Cardiac muscle cell (in vitro differentiated cells and primary cell): Measurements from ENCODE around the gene SPG21. TPM values are rescaled to one million over a fixed set of nuclear protein-coding genes. Genes with fewer than 3 reads are reported as not detected.

Experiments used
- DNase-seq, 2 donors: peaks; one replicate each; pipeline versions ENCODE4 v3.0.0 to v3.0.0-alpha.2; 2010 to 2017; ENCODE audit warnings: low read depth in 1 of 2, low spot score in 1 of 2
- H3K27ac ChIP-seq: fragments of 200-600 bp; sonication (generic); 2 replicates; pipeline ENCODE4 v1.5.1; 2016
- H3K27me3 ChIP-seq: fragments of 200-600 bp; sonication (generic); 2 replicates; pipeline ENCODE4 v1.6.0; 2016; ENCODE audit warnings: control low read depth
- H3K36me3 ChIP-seq: fragments of 200-600 bp; sonication (generic); 2 replicates; pipeline ENCODE4 v1.5.1; 2016; ENCODE audit warnings: control low read depth
- H3K4me1 ChIP-seq: fragments of 200-600 bp; sonication (generic); 2 replicates; pipeline ENCODE4 v1.8.1; 2017; ENCODE audit warnings: low read depth, mild to moderate bottlenecking, mixed run types
- H3K4me3 ChIP-seq: fragments of 200-600 bp; sonication (generic); 2 replicates; pipeline ENCODE4 v1.5.1; 2016; ENCODE audit warnings: mild to moderate bottlenecking
- H3K9me3 ChIP-seq: fragments of 200-600 bp; sonication (generic); 2 replicates; pipeline ENCODE4 v1.5.1; 2017; ENCODE audit warnings: low read depth, mild to moderate bottlenecking, control low read depth
- CTCF ChIP-seq: IDR thresholded peaks from 2 replicates; pipeline ENCODE4 v1.5.1; 2012; ENCODE audit warnings: low read depth, mild to moderate bottlenecking, low read length
- polyA plus RNA-seq: library from polyadenylated mRNA; unstranded; fragments of >200 nt; fragmentation: Nextera tagmentation; extraction: Ambion mirVana; gene quantifications from 2 replicates; pipeline ENCODE4 v1.2.1, GENCODE V29; 2016
- total RNA-seq: library from RNA; depleted of rRNA; stranded (reverse); fragments of >200 nt; gene quantifications from 2 replicates; pipeline ENCODE4 v1.2.3, GENCODE V29; 2016

The SPG21 gene
- total and polyA plus RNA-seq, 2 experiments from 2014 or later, result 84.3 to 136 TPM

DNA sequence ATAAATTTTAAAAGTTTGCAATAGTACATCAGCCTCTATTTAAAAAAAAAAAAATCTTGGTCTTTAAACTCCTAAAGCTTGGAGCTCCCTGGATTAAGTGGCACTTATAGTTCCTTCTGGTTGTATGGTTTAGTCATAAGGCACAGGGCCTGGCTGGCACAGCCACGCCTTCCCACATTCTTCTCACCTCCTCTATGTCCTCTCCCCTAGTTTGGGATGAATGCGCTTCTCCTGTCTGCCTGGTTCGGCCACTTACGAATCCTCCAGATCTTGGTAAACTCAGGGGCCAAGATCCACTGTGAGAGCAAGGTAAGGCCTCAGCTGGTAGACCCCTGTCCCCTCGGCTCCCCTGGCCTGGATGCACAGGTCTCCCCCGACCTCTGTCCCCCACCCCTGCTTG lies 68.0 kb downstream of the SPG21 start:
- H3K27ac ChIP-seq, result no peak overlapping the region
- H3K4me1 ChIP-seq, result peaks cover 4% of the 10 kb centered on the region
- no peaks in the 10 kb centered on the region for H3K36me3 ChIP-seq
- no peak for TF ChIP-seq CTCF
- no peak for DNase-seq
- H3K9me3 ChIP-seq, result no peaks in the 10 kb centered on the region
- no peaks in the 10 kb centered on the region for H3K27me3 ChIP-seq
- H3K4me3 ChIP-seq, result no peak overlapping the region

DNA sequence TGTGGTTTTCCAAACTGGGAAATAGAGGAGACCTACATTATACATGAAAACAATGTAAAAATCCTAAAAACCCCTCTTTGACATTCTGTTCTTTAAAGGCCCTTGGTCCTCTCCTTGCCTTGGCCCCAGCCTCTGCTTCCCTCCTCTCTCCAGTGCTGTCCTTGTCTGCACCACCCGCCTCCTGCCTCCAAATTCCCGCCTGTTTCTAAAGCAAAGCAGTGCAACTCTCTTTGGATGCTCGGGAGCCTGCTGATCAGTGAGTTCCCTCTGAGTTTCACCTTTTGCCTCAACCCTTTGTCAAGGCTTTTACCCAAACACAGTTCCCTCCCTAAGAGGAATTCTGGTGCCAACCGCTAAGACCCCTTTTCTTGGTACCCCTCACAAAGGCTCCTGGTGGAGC lies 70.0 kb downstream of the SPG21 start:
- Histone ChIP-seq H3K9me3 (no peaks in the 10 kb centered on the region), H3K27ac (no peak overlapping the region), H3K27me3 (no peaks in the 10 kb centered on the region), H3K36me3 (no peaks in the 10 kb centered on the region), H3K4me3 (no peak overlapping the region), H3K4me1 (peaks cover 4% of the 10 kb centered on the region)
- TF ChIP-seq CTCF, result no peak
- no peak for DNase-seq

- no peak for TF ChIP-seq CTCF
- no peaks in the 10 kb centered on the region for H3K36me3 ChIP-seq
- H3K4me3 ChIP-seq, result no peak overlapping the region
- DNase-seq, result no peak
- no peak overlapping the region for H3K27ac ChIP-seq
- H3K27me3 ChIP-seq, result no peaks in the 10 kb centered on the region
- H3K4me1 ChIP-seq, result peaks cover 4% of the 10 kb centered on the region
- no peaks in the 10 kb centered on the region for H3K9me3 ChIP-seq
These were observed 72.5 kb downstream of the SPG21 start for GRCh38 chr15:64917211-64917610.

DNA sequence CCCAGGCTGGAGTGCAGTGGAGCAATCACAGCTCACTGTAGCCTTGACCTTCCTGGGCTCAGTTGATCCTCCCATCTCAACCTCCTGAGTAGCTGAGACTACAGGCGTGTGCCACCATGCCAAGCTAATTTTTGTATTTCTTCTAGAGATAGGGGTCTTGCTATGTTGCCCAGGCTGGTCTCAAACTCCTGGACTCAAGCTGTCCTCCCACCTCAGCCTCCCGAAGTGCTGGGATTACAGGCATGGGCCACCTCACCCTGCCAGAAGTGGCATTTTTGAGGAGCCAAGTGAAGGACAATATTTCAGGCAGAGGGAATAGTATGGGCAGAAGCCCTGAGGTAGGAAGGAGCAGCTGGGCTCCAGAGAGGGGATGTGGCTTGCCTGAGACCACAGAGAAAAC lies 73.3 kb downstream of the SPG21 start:
- no peak for DNase-seq
- Histone ChIP-seq H3K9me3 (no peaks in the 10 kb centered on the region), H3K4me3 (no peak overlapping the region), H3K27ac (no peak overlapping the region), H3K4me1 (peaks cover 4% of the 10 kb centered on the region), H3K36me3 (no peaks in the 10 kb centered on the region), H3K27me3 (no peaks in the 10 kb centered on the region)
- TF ChIP-seq CTCF, result no peak

- no peak for DNase-seq
- no peaks in the 10 kb centered on the region for H3K27me3 ChIP-seq
- H3K4me1 ChIP-seq, result peaks cover 4% of the 10 kb centered on the region
- no peak overlapping the region for H3K4me3 ChIP-seq
- no peaks in the 10 kb centered on the region for H3K36me3 ChIP-seq
- H3K9me3 ChIP-seq, result no peaks in the 10 kb centered on the region
- H3K27ac ChIP-seq, result no peak overlapping the region
- no peak for TF ChIP-seq CTCF
These were observed 74.0 kb downstream of the SPG21 start for GRCh38 chr15:64915518-64916227.

Other genes starting within 250 kb of the SPG21 start
- 18.4 and 35.4 TPM in 2 replicates for gene RBPMS2, start 214.3 kb downstream of the SPG21 start, total RNA-seq
- gene RBPMS2, start 214.3 kb downstream of the SPG21 start, polyA plus RNA-seq, result 213 and 223 TPM in 2 replicates
- 3.5 and 70.9 TPM in 2 replicates for gene PIF1, start 164.3 kb downstream of the SPG21 start, total RNA-seq
- 7.4 and 49.0 TPM in 2 replicates for gene PIF1, start 164.3 kb downstream of the SPG21 start, polyA plus RNA-seq
- 7.6 and 9.3 TPM in 2 replicates for gene PLEKHO2, start 148.0 kb downstream of the SPG21 start, total RNA-seq
- 9.4 and 11.3 TPM in 2 replicates for gene PLEKHO2, start 148.0 kb downstream of the SPG21 start, polyA plus RNA-seq
- gene ANKDD1A, start 78.0 kb downstream of the SPG21 start, total RNA-seq, result 1.1 and 5.4 TPM in 2 replicates
- 2.9 and 8.0 TPM in 2 replicates for gene ANKDD1A, start 78.0 kb downstream of the SPG21 start, polyA plus RNA-seq
- gene MTFMT, start 39.7 kb upstream of the SPG21 start, total RNA-seq, result 51.8 and 53.5 TPM in 2 replicates
- 26.6 and 31.8 TPM in 2 replicates for gene MTFMT, start 39.7 kb upstream of the SPG21 start, polyA plus RNA-seq
- gene SLC51B, start 55.5 kb upstream of the SPG21 start, total RNA-seq, result not detected in 2 replicates
- gene SLC51B, start 55.5 kb upstream of the SPG21 start, polyA plus RNA-seq, result not detected in 2 replicates
- 7.0 and 38.2 TPM in 2 replicates for gene RASL12, start 78.1 kb upstream of the SPG21 start, total RNA-seq
- 4.0 and 28.4 TPM in 2 replicates for gene RASL12, start 78.1 kb upstream of the SPG21 start, polyA plus RNA-seq
- gene KBTBD13, start 86.8 kb upstream of the SPG21 start, total RNA-seq, result 3.3 and 5.0 TPM in 2 replicates
- gene KBTBD13, start 86.8 kb upstream of the SPG21 start, polyA plus RNA-seq, result 4.8 and 5.0 TPM in 2 replicates
- gene UBAP1L, start 125.3 kb upstream of the SPG21 start, total RNA-seq, result 3.7 and 5.1 TPM in 2 replicates
- gene UBAP1L, start 125.3 kb upstream of the SPG21 start, polyA plus RNA-seq, result 1.6 and 2.7 TPM in 2 replicates
- 21.5 and 35.5 TPM in 2 replicates for gene PDCD7, start 143.9 kb upstream of the SPG21 start, total RNA-seq
- 18.7 and 28.4 TPM in 2 replicates for gene PDCD7, start 143.9 kb upstream of the SPG21 start, polyA plus RNA-seq
- gene CLPX, start 195.4 kb upstream of the SPG21 start, total RNA-seq, result 37.5 and 55.2 TPM in 2 replicates
- 31.2 and 34.9 TPM in 2 replicates for gene CLPX, start 195.4 kb upstream of the SPG21 start, polyA plus RNA-seq
- 0.32 and 1.0 TPM in 2 replicates for gene CILP, start 221.6 kb upstream of the SPG21 start, total RNA-seq
- gene CILP, start 221.6 kb upstream of the SPG21 start, polyA plus RNA-seq, result 0.29 and 0.50 TPM in 2 replicates